Left forelimb (tissue), 1 donor: ENCODE data around the gene TVP23C.

Experiments
- DNase-seq: peaks from one replicate; pipeline ENCODE4 v3.0.0-alpha.2; 2018; ENCODE audit warnings: low spot score

The TVP23C gene

GRCh38 chr17:15496735-15497670 lies 66.3 kb downstream of the TVP23C start:
- DNase-seq = peak; percentile 20

- no peak for DNase-seq
These were observed 68.5 kb downstream of the TVP23C start for GRCh38 chr17:15494821-15495220.

- no peak for DNase-seq
These were observed 69.6 kb downstream of the TVP23C start for GRCh38 chr17:15493693-15494035.

GRCh38 chr17:15492791-15493692 lies 70.2 kb downstream of the TVP23C start:
- DNase-seq = peak; percentile 62

- no peak for DNase-seq
These were observed 71.1 kb downstream of the TVP23C start for GRCh38 chr17:15492186-15492585.

GRCh38 chr17:15490634-15491261 lies 72.5 kb downstream of the TVP23C start:
- peak; percentile 64 for DNase-seq

GRCh38 chr17:15488557-15488956 lies 74.7 kb downstream of the TVP23C start:
- peak; percentile 30 for DNase-seq

- no peak for DNase-seq
These were observed 78.2 kb downstream of the TVP23C start for GRCh38 chr17:15485045-15485444.

- no peak for DNase-seq
These were observed 79.9 kb downstream of the TVP23C start for GRCh38 chr17:15483431-15483830.

GRCh38 chr17:15482476-15482875 lies 80.8 kb downstream of the TVP23C start:
- DNase-seq = no peak

GRCh38 chr17:15481481-15481880 lies 81.8 kb downstream of the TVP23C start:
- peak; percentile 47 for DNase-seq

- DNase-seq = no peak
These were observed 83.1 kb downstream of the TVP23C start for GRCh38 chr17:15480204-15480603.

GRCh38 chr17:15479703-15480102 lies 83.6 kb downstream of the TVP23C start:
- DNase-seq = no peak

GRCh38 chr17:15478845-15479244 lies 84.4 kb downstream of the TVP23C start:
- DNase-seq = no peak

- DNase-seq = no peak
These were observed 87.5 kb downstream of the TVP23C start for GRCh38 chr17:15475631-15476354.

GRCh38 chr17:15472891-15473290 lies 90.4 kb downstream of the TVP23C start:
- DNase-seq = no peak

- DNase-seq = no peak
These were observed 92.7 kb downstream of the TVP23C start for GRCh38 chr17:15470536-15470935.

- DNase-seq = no peak
These were observed 94.0 kb downstream of the TVP23C start for GRCh38 chr17:15469260-15469659.

GRCh38 chr17:15468126-15468525 lies 95.2 kb downstream of the TVP23C start:
- DNase-seq = no peak

- DNase-seq = no peak
These were observed 95.7 kb downstream of the TVP23C start, which contains the start of gene CDRT4 for GRCh38 chr17:15467592-15467991. Gene CDRT4 (minus strand): TSS chr17:15467621. CDS start chr17:15440238, 27,383 bp downstream.

- DNase-seq = no peak
These were observed 97.2 kb downstream of the TVP23C start for GRCh38 chr17:15466131-15466530.
